Bronchial epithelial cell (primary cell): ENCODE results near the gene ZNF555. TPM values are rescaled to one million over a fixed set of nuclear protein-coding genes. Genes with fewer than 3 reads are reported as not detected.
"Not testable (repeated sequence)": the region's sequence is repeated elsewhere in the genome, so short reads cannot be mapped to it uniquely, and the experiment has no call there.

ENCODE experiments used
- DNase-seq: peaks from one replicate; pipeline ENCODE4 v3.0.0-alpha.2; 2010; ENCODE audit warnings: low read depth
- FAIRE-seq: peaks from 2 replicates; lab custom pipeline; 2011; peaks lifted over from hg19 to GRCh38; lab: Jason Lieb, UNC
- H3K27me3 ChIP-seq: 2 replicates; pipeline ENCODE4 v1.5.1; 2011; ENCODE audit warnings: low read length; ENCODE audit not compliant: control insufficient read depth, insufficient read depth
- H3K36me3 ChIP-seq: 2 replicates; pipeline ENCODE4 v1.5.1; 2011; ENCODE audit warnings: low read length; ENCODE audit not compliant: control insufficient read depth, insufficient read depth
- H3K4me3 ChIP-seq: 2 replicates; pipeline ENCODE4 v1.5.1; 2011; ENCODE audit warnings: mild to moderate bottlenecking, low read depth, low read length, control low read depth
- CTCF ChIP-seq: IDR thresholded peaks from 2 replicates; pipeline ENCODE4 v1.5.1; 2011; ENCODE audit warnings: mild to moderate bottlenecking, moderate library complexity, low read length, control low read depth, inconsistent platforms; ENCODE audit not compliant: insufficient read depth, severe bottlenecking
- total RNA-seq: library from RNA; depleted of rRNA; stranded (reverse); fragments of >200 nt; gene quantifications from 2 replicates; pipeline ENCODE4 v1.2.1, GENCODE V29; 2014

ZNF555 gene
- total RNA-seq, 1 donor from 2014 or later = 4.7 TPM

DNA sequence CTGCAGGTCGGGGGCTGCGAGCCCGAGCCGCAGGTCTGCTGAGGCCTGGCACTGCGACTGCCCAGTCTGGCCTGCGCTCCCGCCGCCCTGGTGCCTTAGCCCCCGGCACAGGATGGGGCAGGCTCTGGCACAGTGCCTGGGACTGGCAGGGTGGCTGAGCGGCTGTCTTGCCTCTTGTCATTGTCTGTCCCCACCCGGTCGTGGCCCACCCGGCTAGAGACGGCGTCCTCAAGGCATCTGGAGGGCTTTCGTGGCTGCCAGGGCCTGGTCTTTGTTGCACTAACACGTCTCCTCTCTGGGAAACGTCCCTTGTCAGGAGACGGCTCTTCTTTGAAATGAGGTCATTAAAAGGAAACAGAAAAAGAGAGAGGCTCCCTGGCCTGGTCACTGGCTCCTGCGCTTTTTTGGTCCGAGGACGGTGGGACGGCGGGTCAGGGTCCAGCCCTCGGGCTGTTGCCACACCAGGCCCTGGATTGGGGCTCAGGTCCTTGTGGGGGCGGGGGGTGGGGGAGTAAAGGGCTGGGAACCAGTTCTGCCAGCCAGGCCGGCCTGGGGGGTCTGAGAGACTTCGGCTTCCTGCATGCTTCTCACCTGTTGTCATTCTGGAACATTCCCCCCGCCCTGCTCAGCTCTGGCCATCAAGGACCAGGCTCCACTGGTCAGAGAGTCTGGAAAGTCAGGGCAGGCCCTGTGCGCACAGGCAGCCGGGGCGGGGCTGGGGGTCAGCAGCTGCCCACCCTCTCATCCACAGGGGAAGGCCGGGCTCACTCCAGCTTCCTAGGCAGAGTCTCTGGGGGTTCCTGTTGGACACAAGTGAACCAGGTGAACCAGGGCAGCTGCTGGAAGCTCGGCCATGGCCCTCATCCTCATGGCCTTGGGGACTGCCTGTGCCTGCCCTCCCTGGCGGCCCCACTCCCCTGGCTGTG, 27.8 kb upstream of the ZNF555 start:
- no peak overlapping the region for H3K4me3 ChIP-seq
- no peak for FAIRE-seq
- no peaks in the 10 kb centered on the region for H3K27me3 ChIP-seq
- peaks cover 16% of the 10 kb centered on the region for H3K36me3 ChIP-seq
- TF ChIP-seq CTCF = no peak
- DNase-seq = no peak

DNA sequence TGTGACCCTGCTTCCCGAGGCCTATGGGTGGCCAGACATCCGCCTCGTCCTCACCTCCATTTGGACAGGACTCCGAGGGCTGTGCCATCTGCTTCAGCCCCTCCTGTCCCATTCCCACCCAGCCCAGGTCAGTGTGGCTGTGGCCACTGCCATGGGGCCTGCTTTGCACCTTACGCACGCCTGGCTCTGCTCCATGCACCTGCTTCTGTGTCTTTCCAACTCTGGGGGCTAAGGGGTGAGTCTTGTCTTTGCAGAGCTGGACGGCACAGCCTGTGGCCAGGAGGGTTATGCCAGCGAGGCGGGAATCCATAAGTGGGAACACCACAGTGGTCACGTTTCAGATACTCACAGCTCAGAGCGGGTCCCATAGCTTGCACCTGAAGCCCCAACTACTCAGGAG, 26.8 kb upstream of the ZNF555 start:
- H3K36me3 ChIP-seq = peaks cover 16% of the 10 kb centered on the region
- no peak for FAIRE-seq
- no peaks in the 10 kb centered on the region for H3K27me3 ChIP-seq
- no peak for TF ChIP-seq CTCF
- no peak overlapping the region for H3K4me3 ChIP-seq
- DNase-seq = no peak

DNA sequence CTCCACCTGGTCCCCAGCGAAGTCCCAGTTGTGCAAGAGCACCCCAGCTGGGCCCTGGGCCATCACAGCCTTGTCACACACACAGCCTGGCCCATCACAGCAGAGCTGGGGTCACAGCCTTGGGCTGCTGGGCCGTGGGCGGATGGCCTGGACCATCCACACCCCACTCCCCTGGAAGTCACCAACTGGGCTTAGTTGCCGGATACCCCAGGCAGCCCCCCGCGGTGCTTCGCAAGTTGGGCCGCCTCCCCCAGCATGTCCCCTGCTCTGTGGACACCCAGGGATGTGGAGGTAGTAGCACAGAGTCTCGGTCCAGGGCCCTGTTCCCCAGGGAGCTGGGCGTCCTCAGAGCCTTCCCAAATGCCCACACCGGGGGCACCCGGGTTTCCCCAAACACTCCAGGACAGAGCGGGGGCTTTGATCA, 26.1 kb upstream of the ZNF555 start:
- H3K4me3 ChIP-seq = no peak overlapping the region
- peaks cover 13% of the 10 kb centered on the region for H3K36me3 ChIP-seq
- TF ChIP-seq CTCF = no peak
- H3K27me3 ChIP-seq = no peaks in the 10 kb centered on the region
- FAIRE-seq (no peak), DNase-seq (no peak)

DNA sequence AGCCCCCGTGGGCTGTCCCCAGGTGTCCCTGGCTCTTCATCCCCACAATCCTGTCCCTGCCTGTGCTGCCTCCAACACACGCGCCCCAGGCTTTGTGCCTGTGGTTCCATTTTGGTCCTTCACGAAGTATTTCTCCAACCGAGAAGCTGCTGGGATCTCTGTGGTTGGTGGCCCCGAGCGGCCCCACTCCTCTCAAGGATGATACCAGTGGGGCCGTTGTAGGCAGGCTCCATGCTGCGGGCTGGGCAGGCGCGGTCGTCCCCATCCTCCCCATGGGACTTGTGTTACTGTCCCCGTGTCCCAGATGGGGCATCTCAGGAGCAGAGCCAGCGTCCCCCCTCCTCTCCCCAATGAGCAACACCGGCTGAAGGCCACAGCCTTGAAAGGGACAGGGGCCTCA, 25.4 kb upstream of the ZNF555 start:
- Histone ChIP-seq H3K27me3 (no peaks in the 10 kb centered on the region), H3K4me3 (no peak overlapping the region), H3K36me3 (peaks cover 11% of the 10 kb centered on the region)
- no peak for FAIRE-seq
- TF ChIP-seq CTCF = no peak
- no peak for DNase-seq

- H3K27me3 ChIP-seq = no peaks in the 10 kb centered on the region
- DNase-seq (no peak), FAIRE-seq (no peak)
- H3K4me3 ChIP-seq = no peak overlapping the region
- TF ChIP-seq CTCF = no peak
- H3K36me3 ChIP-seq = peaks cover 8% of the 10 kb centered on the region
These were observed 24.6 kb upstream of the ZNF555 start for GRCh38 chr19:2816641-2817040.

- FAIRE-seq, H3K4me3 ChIP-seq, H3K27me3 ChIP-seq, H3K36me3 ChIP-seq: not testable (repeated sequence)
- DNase-seq = peak; percentile 51
These were observed 23.9 kb upstream of the ZNF555 start for GRCh38 chr19:2817237-2817829.
